Neural progenitor cell (in vitro differentiated cells): ENCODE data around the gene TSPAN5.

ENCODE experiments used
- EZH2 ChIP-seq: fragments of 200-600 bp; sonication (generic); IDR thresholded peaks from 2 replicates; pipeline ENCODE4 v1.6.1; 2017; ENCODE audit warnings: antibody characterized with exemption, mild to moderate bottlenecking, moderate library complexity
- TF ChIP-seq, protein P1 (sequence below): fragments of 200-600 bp; sonication (generic); IDR thresholded peaks from 2 replicates; pipeline ENCODE4 v1.5.1; 2017; ENCODE audit warnings: antibody characterized with exemption, mild to moderate bottlenecking

GRCh38 chr4:98482847-98483806, 175.3 kb downstream of the TSPAN5 start:
- TF ChIP-seq, protein P1, sequence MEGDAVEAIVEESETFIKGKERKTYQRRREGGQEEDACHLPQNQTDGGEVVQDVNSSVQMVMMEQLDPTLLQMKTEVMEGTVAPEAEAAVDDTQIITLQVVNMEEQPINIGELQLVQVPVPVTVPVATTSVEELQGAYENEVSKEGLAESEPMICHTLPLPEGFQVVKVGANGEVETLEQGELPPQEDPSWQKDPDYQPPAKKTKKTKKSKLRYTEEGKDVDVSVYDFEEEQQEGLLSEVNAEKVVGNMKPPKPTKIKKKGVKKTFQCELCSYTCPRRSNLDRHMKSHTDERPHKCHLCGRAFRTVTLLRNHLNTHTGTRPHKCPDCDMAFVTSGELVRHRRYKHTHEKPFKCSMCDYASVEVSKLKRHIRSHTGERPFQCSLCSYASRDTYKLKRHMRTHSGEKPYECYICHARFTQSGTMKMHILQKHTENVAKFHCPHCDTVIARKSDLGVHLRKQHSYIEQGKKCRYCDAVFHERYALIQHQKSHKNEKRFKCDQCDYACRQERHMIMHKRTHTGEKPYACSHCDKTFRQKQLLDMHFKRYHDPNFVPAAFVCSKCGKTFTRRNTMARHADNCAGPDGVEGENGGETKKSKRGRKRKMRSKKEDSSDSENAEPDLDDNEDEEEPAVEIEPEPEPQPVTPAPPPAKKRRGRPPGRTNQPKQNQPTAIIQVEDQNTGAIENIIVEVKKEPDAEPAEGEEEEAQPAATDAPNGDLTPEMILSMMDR: no peak
- TF ChIP-seq EZH2: no peak
